ENCODE measurements around the gene PCDHB7. TPM values are rescaled to one million over a fixed set of nuclear protein-coding genes. Genes with fewer than 3 reads are reported as not detected.
A peak's percentile ranks its signal among the peaks of the same experiment; 100 is the strongest.
"Not testable (repeated sequence)": the region's sequence is repeated elsewhere in the genome, so short reads cannot be mapped to it uniquely, and the experiment has no call there.

The PCDHB7 gene
- total and polyA plus RNA-seq, 12 donors: 0.32 to 2.9 (median 1.1) TPM

GRCh38 chr5:141208478-141208877 lies 36.0 kb downstream of the PCDHB7 start, which contains the start of gene PCDHB12:
Gene PCDHB12 (plus strand): TSS chr5:141208719. CDS start chr5:141208908, 189 bp downstream.
- intact Hi-C loops (cut with DNase I): no loop called here
- Histone ChIP-seq H3K36me3 (replicated peaks in 1 of 2) (no peaks in the 10 kb centered on the region), H3K4me1 (replicated peaks in 1 of 2) (no peaks in the 10 kb centered on the region), H3K27ac (no peak within 1 kb of the TSS), H3K9me3 (replicated peaks in 1 of 3) (no peaks in the 10 kb centered on the region), H3K4me3 (no peak within 1 kb of the TSS), H3K27me3 (peaks cover 9% of the 10 kb centered on the region)
- TF ChIP-seq POLR2A (IDR thresholded peaks at IDR 0.05) (no peak), CTCF (IDR thresholded peaks at IDR 0.05) (peak in 4 of 6 experiments; percentile 10 to 29 (median 17))
- DNase-seq: peak in 1 of 7 donors; percentile 7
- WGBS, 4 donors: 15 to 27% (median 19%) methylated on average over 11 of the region's 11 CpGs

- H3K9me3 ChIP-seq (replicated peaks in 1 of 3); H3K4me3 ChIP-seq; H3K36me3 ChIP-seq (replicated peaks in 1 of 2); H3K4me1 ChIP-seq (replicated peaks in 1 of 2); intact Hi-C loops (cut with DNase I); H3K27ac ChIP-seq; H3K27me3 ChIP-seq; DNase-seq: not testable (repeated sequence)
- 26 to 51% (median 38%) methylated on average over 6 to 39 of the region's 39 CpGs for WGBS, 4 donors
Observed at GRCh38 chr5:141210281-141210680, 37.8 kb downstream of the PCDHB7 start.

DNA sequence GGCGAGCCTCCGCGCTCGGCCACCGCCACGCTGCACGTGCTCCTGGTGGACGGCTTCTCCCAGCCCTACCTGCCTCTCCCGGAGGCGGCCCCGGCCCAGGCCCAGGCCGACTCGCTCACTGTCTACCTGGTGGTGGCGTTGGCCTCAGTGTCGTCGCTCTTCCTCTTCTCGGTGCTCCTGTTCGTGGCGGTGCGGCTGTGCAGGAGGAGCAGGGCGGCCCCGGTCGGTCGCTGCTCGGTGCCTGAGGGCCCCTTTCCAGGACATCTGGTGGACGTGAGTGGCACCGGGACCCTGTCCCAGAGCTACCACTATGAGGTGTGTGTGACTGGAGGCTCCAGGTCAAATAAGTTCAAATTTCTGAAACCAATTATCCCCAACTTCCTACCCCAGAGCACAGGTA lies 38.4 kb downstream of the PCDHB7 start:
- H3K27me3 ChIP-seq; DNase-seq; H3K36me3 ChIP-seq (replicated peaks in 1 of 2); H3K4me1 ChIP-seq (replicated peaks in 1 of 2); H3K27ac ChIP-seq; intact Hi-C loops (cut with DNase I); H3K9me3 ChIP-seq (replicated peaks in 1 of 3); H3K4me3 ChIP-seq: not testable (repeated sequence)
- 19 to 40% (median 30%) methylated on average over 1 to 21 of the region's 27 CpGs for WGBS, 4 donors

- intact Hi-C loops (cut with DNase I); H3K36me3 ChIP-seq (replicated peaks in 1 of 2); H3K4me1 ChIP-seq (replicated peaks in 1 of 2); H3K27ac ChIP-seq; H3K27me3 ChIP-seq: not testable (repeated sequence)
- Histone ChIP-seq H3K9me3 (replicated peaks in 1 of 3) (peaks cover 0 to 19% (median 0%) of the 10 kb centered on the region in 3 donors), H3K4me3 (peak within 1 kb of the TSS in 1 of 4 donors; percentile 12)
- TF ChIP-seq CTCF (IDR thresholded peaks at IDR 0.05): peak; percentile 15 to 64 (median 57)
- peak; percentile 47 to 80 (median 65) for DNase-seq
- 7 to 16% (median 8%) methylated on average over 7 to 13 of the region's 18 CpGs for WGBS, 4 donors
Observed at GRCh38 chr5:141213656-141214339, 41.4 kb downstream of the PCDHB7 start, which contains the start of gene PCDHB13. Gene PCDHB13 (plus strand): TSS chr5:141213919. CDS start chr5:141214124, 205 bp downstream.

GRCh38 chr5:141214583-141214982 lies 42.1 kb downstream of the PCDHB7 start:
- H3K4me1 ChIP-seq (replicated peaks in 1 of 2); H3K27ac ChIP-seq; H3K27me3 ChIP-seq; H3K4me3 ChIP-seq; DNase-seq; H3K36me3 ChIP-seq (replicated peaks in 1 of 2); intact Hi-C loops (cut with DNase I): not testable (repeated sequence)
- H3K9me3 ChIP-seq (replicated peaks in 1 of 3): peaks cover 0 to 19% (median 0%) of the 10 kb centered on the region in 3 donors
- 48 to 78% (median 57%) methylated on average over 8 to 11 of the region's 12 CpGs for WGBS, 4 donors

DNA sequence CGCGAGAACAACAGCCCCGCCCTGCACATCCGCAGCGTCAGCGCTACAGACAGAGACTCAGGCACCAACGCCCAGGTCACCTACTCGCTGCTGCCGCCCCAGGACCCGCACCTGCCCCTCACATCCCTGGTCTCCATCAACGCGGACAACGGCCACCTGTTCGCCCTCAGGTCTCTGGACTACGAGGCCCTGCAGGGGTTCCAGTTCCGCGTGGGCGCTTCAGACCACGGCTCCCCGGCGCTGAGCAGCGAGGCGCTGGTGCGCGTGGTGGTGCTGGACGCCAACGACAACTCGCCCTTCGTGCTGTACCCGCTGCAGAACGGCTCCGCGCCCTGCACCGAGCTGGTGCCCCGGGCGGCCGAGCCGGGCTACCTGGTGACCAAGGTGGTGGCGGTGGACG lies 43.1 kb downstream of the PCDHB7 start:
- H3K27ac ChIP-seq; H3K27me3 ChIP-seq; H3K36me3 ChIP-seq (replicated peaks in 1 of 2); intact Hi-C loops (cut with DNase I); H3K4me3 ChIP-seq; DNase-seq; H3K4me1 ChIP-seq (replicated peaks in 1 of 2): not testable (repeated sequence)
- H3K9me3 ChIP-seq (replicated peaks in 1 of 3): peaks cover 0 to 19% (median 0%) of the 10 kb centered on the region in 3 donors
- WGBS, 4 donors: 20 to 41% (median 29%) methylated on average over 8 to 34 of the region's 40 CpGs

DNA sequence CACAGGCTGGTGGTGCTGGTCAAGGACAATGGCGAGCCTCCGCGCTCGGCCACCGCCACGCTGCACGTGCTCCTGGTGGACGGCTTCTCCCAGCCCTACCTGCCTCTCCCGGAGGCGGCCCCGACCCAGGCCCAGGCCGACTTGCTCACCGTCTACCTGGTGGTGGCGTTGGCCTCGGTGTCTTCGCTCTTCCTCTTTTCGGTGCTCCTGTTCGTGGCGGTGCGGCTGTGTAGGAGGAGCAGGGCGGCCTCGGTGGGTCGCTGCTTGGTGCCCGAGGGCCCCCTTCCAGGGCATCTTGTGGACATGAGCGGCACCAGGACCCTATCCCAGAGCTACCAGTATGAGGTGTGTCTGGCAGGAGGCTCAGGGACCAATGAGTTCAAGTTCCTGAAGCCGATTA lies 43.6 kb downstream of the PCDHB7 start:
- H3K36me3 ChIP-seq (replicated peaks in 1 of 2); H3K27ac ChIP-seq; DNase-seq; H3K4me3 ChIP-seq; H3K27me3 ChIP-seq; H3K4me1 ChIP-seq (replicated peaks in 1 of 2); intact Hi-C loops (cut with DNase I): not testable (repeated sequence)
- H3K9me3 ChIP-seq (replicated peaks in 1 of 3): peaks cover 0 to 19% (median 0%) of the 10 kb centered on the region in 3 donors
- WGBS, 4 donors: 24 to 40% (median 28%) methylated on average over 8 to 19 of the region's 26 CpGs

All from adrenal gland (tissue), 12 donors.